Mammary epithelial cell (primary cell): ENCODE measurements around the gene PLXNA4.

Experiments
- CTCF ChIP-seq, 2 donors: IDR thresholded peaks in 1 of 2; conservative IDR thresholded peaks in 1 of 2; 2 replicates each; pipeline ENCODE4 v1.5.1; 2011 to 2012; ENCODE audit warnings: inconsistent platforms in 2 of 2, low read length in 2 of 2, mild to moderate bottlenecking in 2 of 2, control low read depth in 1 of 2, low read depth in 1 of 2; ENCODE audit not compliant: insufficient read depth in 1 of 2; ENCODE audit errors: extremely low read depth in 1 of 2
- EZH2 ChIP-seq: IDR thresholded peaks from 2 replicates; pipeline ENCODE4 v1.6.1; 2012; ENCODE audit warnings: low read length, inconsistent platforms, borderline replicate concordance

GRCh38 chr7:132112657-132113056 is 463.6 kb downstream of the PLXNA4 start:
- TF ChIP-seq CTCF (conservative IDR thresholded peaks at IDR 0.05 in 1 of 2, IDR thresholded peaks at IDR 0.05 in 1 of 2; ENCODE audit: extremely low read depth in 1 of 2, insufficient read depth in 1 of 2, low read depth in 1 of 2, low read length in 2 of 2) (no peak), EZH2 (no peak)
